ENCODE data around the gene UBE2J2.

DNA sequence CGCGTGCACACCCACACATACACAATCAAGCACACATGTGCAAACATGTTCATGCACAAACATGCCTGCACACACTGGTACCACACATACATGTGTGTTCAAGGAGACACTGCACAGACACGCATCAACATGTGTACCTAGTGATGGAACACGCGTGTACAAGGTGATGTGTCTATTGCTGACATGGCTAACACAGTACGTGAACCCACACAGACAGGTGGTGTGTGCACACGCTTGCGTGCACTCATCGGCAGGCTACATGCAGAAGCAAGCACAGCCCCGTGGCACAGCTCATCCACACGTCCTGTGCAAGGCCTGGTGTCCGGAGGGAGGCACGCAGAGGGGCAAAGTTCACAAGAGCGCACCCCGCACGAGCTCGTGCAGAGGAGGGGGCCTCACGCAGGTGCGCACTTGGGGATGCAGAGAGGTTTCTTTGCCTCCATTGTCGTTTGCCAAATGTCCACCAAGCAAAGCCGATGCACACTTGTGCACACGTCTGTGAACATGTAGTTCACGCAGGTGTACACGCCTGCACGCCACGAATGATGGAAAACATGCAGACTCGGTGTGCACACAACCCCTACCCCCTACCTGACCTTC, 33.1 kb upstream of the UBE2J2 start:
- TF ChIP-seq TAF1 (IDR thresholded peaks at IDR 0.05; ENCODE audit: low read depth): no peak
- TF ChIP-seq POLR2AphosphoS5 (IDR thresholded peaks at IDR 0.05): peak; percentile 51
- no peak for TF ChIP-seq EZH2 (IDR thresholded peaks at IDR 0.05; ENCODE audit: borderline replicate concordance, insufficient read depth, low read length, poor library complexity, severe bottlenecking)
- TF ChIP-seq, protein P1, sequence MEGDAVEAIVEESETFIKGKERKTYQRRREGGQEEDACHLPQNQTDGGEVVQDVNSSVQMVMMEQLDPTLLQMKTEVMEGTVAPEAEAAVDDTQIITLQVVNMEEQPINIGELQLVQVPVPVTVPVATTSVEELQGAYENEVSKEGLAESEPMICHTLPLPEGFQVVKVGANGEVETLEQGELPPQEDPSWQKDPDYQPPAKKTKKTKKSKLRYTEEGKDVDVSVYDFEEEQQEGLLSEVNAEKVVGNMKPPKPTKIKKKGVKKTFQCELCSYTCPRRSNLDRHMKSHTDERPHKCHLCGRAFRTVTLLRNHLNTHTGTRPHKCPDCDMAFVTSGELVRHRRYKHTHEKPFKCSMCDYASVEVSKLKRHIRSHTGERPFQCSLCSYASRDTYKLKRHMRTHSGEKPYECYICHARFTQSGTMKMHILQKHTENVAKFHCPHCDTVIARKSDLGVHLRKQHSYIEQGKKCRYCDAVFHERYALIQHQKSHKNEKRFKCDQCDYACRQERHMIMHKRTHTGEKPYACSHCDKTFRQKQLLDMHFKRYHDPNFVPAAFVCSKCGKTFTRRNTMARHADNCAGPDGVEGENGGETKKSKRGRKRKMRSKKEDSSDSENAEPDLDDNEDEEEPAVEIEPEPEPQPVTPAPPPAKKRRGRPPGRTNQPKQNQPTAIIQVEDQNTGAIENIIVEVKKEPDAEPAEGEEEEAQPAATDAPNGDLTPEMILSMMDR (IDR thresholded peaks at IDR 0.05; ENCODE audit: poor library complexity, severe bottlenecking): no peak
- TF ChIP-seq RAD21 (conservative IDR thresholded peaks at IDR 0.05): no peak
- TF ChIP-seq, protein P2, sequence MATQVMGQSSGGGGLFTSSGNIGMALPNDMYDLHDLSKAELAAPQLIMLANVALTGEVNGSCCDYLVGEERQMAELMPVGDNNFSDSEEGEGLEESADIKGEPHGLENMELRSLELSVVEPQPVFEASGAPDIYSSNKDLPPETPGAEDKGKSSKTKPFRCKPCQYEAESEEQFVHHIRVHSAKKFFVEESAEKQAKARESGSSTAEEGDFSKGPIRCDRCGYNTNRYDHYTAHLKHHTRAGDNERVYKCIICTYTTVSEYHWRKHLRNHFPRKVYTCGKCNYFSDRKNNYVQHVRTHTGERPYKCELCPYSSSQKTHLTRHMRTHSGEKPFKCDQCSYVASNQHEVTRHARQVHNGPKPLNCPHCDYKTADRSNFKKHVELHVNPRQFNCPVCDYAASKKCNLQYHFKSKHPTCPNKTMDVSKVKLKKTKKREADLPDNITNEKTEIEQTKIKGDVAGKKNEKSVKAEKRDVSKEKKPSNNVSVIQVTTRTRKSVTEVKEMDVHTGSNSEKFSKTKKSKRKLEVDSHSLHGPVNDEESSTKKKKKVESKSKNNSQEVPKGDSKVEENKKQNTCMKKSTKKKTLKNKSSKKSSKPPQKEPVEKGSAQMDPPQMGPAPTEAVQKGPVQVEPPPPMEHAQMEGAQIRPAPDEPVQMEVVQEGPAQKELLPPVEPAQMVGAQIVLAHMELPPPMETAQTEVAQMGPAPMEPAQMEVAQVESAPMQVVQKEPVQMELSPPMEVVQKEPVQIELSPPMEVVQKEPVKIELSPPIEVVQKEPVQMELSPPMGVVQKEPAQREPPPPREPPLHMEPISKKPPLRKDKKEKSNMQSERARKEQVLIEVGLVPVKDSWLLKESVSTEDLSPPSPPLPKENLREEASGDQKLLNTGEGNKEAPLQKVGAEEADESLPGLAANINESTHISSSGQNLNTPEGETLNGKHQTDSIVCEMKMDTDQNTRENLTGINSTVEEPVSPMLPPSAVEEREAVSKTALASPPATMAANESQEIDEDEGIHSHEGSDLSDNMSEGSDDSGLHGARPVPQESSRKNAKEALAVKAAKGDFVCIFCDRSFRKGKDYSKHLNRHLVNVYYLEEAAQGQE (IDR thresholded peaks at IDR 0.05; ENCODE audit: borderline replicate concordance): peak; percentile 32
- no peak for TF ChIP-seq EP300 (conservative IDR thresholded peaks at IDR 0.05; ENCODE audit: poor library complexity, severe bottlenecking)

Data from neural cell (in vitro differentiated cells).